Measurements from ENCODE around the gene NHLH1.

DNA sequence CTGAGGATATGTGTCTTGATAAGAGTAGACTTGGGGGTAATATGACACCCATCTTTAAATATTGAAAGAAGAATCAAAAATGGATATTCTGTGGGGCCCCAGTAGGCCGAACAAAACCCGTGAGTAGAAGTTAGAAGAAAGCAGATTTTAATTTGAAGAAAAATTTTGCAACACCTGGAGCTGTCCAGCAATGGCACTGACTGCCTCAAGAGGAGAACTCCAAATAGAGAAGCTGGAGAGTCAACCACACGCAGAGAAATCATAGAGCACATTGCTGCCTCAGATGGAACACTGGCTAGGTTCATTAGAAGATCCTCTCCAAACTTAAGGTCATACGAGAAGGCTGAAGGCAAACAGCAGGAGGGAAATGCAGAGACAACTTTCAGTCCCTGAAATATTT lies 6.8 kb downstream of the NHLH1 start:
- TF ChIP-seq POLR2A (IDR thresholded peaks at IDR 0.05) = no peak
- TF ChIP-seq, protein P1, sequence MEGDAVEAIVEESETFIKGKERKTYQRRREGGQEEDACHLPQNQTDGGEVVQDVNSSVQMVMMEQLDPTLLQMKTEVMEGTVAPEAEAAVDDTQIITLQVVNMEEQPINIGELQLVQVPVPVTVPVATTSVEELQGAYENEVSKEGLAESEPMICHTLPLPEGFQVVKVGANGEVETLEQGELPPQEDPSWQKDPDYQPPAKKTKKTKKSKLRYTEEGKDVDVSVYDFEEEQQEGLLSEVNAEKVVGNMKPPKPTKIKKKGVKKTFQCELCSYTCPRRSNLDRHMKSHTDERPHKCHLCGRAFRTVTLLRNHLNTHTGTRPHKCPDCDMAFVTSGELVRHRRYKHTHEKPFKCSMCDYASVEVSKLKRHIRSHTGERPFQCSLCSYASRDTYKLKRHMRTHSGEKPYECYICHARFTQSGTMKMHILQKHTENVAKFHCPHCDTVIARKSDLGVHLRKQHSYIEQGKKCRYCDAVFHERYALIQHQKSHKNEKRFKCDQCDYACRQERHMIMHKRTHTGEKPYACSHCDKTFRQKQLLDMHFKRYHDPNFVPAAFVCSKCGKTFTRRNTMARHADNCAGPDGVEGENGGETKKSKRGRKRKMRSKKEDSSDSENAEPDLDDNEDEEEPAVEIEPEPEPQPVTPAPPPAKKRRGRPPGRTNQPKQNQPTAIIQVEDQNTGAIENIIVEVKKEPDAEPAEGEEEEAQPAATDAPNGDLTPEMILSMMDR (IDR thresholded peaks at IDR 0.05) = no peak
